GM21360 (cell line): ENCODE results near the gene ZBTB44.
"Not testable (repeated sequence)": the region's sequence is repeated elsewhere in the genome, so short reads cannot be mapped to it uniquely, and the experiment has no call there.

Experiments
- ATAC-seq: cut with Tn5 transposase; IDR thresholded peaks from one replicate; pipeline ENCODE4 v1.9.1; 2021; ENCODE audit warnings: mild to moderate bottlenecking, moderate library complexity; ENCODE audit not compliant: unreplicated experiment

The ZBTB44 gene

DNA sequence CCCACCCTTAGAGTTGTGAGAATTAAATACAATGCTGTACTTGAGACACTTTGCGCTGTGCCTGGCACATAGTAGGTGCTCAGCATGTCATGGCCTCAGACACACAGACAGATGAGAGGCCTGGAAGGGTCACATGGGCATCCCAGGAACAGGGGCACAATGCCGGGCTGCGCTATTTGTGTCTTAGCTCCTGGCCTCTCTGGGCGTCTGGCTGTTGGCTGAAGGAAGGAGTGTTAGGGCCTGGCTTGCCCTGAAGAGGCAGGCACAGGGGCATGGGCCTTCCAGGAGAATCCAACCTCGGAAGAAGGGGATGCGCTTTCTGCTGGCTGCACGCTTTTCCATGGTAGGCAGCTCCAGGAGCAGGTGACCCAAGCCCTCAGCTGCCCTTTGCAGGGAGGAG lies 113.7 kb downstream of the ZBTB44 start:
- no peak for ATAC-seq

DNA sequence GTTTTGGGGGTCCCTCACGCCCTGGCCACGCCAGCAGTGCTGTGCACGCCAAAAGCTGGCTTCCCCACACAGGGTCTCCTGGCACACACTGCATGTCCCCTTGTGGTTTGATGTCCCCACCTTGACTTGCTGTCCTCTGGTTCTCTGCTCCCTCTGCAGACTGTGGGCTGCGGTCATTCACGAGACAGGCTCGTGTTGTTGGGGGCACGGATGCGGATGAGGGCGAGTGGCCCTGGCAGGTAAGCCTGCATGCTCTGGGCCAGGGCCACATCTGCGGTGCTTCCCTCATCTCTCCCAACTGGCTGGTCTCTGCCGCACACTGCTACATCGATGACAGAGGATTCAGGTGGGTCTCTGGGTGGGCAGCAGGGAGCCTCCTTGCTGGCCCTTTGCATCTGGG lies 114.9 kb downstream of the ZBTB44 start:
- no peak for ATAC-seq

DNA sequence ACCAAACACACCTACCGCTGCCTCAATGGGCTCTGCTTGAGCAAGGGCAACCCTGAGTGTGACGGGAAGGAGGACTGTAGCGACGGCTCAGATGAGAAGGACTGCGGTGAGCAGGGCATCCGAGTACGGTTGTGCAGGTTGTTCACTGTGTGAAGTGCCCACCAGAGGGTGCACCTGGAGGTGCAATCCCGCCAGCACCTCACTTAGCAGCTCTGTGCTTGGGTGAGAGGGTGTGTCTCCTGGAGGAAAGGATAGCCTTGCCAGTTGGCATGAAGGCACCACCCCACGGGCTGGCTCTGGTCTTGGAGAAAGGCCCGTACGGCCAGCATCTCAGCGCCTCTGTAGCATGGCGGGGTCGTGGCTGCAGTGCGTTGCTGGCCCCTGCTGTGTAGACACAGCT lies 115.8 kb downstream of the ZBTB44 start:
- ATAC-seq, result no peak

DNA sequence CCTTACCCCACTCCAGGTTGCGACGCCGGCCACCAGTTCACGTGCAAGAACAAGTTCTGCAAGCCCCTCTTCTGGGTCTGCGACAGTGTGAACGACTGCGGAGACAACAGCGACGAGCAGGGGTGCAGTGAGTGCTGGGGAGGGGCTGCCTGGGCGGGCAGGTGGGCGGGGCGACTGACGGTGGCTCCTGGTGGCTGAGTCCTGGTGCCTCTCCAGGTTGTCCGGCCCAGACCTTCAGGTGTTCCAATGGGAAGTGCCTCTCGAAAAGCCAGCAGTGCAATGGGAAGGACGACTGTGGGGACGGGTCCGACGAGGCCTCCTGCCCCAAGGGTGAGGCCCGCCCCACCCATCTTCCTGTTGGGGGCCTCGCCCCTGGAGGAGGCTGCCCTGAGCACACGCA lies 116.4 kb downstream of the ZBTB44 start:
- ATAC-seq, result no peak

DNA sequence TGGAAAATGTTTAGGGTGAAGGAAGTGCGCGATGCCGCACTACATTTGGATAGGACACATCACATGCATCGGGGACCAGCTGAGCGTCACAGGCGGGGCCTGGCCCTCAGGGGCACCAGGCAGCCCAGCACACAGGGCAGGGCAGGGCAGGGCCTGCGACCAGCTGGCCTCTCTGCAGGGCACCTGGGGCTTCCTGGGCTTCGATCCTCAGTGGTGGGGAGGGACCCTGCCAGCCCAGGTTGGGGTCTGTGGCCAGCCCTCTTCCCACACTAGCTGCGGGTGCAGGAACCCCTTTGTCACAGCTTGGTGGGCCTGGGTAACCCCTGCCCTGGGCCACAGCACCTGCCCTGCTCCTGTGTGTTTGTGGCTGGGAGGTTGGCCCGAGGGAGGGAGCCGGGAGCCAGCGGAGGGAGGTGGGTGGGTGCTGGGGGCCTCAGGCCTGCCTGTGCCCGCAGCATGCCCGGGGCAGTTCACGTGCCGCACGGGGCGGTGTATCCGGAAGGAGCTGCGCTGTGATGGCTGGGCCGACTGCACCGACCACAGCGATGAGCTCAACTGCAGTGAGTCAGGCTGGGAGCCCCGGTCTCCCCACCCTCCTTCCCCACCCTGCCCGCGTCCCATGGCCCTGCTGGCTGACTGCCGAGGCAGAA lies 117.2 kb downstream of the ZBTB44 start:
- no peak for ATAC-seq

DNA sequence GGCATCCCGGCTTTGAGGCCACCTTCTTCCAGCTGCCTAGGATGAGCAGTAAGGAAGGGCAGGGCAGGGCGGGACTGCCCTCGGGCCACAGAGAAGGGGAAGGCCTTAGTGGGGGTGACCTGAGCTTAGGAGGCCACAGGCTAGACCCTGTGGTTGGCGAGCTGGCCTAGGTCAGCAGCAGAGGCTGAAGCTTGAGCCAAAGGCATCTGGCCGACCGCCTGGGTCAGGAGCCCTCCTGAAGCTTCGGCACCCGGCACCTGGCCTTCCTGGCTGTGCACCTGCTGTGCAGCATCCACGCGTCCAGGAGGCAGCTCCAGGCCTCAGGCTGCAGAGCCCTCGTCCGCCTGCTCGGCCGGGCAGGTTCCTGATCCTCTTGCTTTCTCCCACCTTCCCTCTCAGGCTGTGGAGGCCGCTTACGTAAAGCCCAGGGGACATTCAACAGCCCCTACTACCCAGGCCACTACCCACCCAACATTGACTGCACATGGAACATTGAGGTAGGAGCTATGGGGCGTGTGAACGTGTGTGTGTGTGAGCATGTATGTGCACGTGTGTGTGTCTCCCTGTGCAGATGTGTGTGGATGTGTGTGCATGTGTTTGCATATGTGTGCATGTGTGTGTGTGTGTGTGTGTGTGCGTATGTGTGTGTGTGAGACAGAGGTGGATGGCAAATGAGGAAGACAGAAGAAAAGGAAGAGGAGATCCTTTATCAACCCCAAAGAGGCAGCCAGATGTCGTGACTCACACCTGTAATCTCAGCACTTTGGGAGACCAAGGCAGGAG lies 120.3 kb downstream of the ZBTB44 start:
- no peak for ATAC-seq

DNA sequence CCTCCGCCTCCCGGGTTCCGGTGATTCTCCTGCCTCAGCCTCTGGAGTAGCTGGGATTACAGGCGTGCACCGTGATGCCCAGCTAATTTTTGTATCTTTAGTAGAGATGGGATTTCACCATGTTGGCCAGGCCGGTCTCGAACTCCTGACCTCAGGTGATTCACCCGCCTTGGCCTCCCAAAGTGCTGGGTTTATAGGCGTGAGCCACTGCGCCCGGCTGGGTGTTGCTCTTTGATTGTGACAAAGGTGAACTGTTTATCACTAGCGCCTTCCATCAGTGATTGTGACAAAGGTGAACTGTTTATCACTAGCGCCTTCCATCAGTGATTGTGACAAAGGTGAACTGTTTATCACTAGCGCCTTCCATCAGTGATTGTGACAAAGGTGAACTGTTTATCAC lies 121.2 kb downstream of the ZBTB44 start:
- ATAC-seq, result not testable (repeated sequence)

DNA sequence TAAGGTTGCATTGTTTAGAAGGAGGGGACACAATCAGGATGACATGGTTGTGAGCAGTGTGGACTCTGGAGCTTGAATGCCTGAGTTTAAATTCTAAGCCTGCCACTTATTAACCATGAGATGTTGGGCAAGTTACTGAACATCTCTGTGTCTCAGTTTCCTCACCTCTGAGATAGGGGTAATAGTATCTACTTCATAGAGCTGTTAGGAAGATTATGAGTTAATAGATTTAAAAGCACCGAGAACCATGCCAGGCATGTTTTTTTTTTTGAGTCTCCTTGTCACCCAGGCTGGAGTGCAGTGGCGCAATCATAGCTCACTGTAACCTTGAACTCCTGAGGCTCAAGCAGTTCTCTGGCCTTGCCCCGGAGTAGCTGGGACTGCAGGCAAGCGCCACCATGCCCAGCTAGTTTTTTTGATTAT lies 121.9 kb downstream of the ZBTB44 start:
- no peak for ATAC-seq

DNA sequence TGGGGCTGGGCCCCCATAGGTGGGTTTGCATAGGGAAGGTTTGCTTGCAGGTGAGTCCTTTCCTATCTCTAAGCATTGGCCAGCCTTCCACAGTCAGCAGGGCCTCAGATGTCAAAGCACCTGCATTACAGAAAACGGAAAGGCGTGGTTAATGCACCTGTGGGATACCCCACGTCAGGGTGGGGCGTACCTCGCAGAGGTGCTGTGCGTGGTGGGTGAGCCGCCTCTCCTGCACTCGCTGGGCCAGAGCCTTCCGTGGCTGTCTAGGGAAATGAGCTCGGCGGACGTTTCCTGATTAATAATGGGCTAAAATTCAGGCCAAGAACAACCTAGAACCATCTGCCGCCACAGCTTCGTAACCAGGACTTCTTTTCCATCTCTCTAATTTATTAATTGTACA lies 122.8 kb downstream of the ZBTB44 start:
- no peak for ATAC-seq

DNA sequence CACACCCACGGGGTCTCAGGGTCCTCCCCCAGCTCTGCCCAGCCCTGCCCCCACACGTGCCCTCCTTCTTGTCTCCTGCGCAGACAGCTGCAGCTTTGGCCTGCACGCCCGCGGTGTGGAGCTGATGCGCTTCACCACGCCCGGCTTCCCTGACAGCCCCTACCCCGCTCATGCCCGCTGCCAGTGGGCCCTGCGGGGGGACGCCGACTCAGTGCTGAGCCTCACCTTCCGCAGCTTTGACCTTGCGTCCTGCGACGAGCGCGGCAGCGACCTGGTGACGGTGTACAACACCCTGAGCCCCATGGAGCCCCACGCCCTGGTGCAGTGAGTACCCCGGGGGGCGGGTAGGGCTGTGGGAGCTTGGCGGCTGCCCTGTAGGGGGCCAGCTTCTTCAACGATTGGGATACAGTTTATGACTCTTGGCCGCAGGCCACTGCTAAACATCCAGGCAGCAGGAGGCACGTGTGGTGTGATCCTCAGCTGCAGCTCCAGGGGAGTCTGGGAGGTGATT lies 124.3 kb downstream of the ZBTB44 start:
- no peak for ATAC-seq

DNA sequence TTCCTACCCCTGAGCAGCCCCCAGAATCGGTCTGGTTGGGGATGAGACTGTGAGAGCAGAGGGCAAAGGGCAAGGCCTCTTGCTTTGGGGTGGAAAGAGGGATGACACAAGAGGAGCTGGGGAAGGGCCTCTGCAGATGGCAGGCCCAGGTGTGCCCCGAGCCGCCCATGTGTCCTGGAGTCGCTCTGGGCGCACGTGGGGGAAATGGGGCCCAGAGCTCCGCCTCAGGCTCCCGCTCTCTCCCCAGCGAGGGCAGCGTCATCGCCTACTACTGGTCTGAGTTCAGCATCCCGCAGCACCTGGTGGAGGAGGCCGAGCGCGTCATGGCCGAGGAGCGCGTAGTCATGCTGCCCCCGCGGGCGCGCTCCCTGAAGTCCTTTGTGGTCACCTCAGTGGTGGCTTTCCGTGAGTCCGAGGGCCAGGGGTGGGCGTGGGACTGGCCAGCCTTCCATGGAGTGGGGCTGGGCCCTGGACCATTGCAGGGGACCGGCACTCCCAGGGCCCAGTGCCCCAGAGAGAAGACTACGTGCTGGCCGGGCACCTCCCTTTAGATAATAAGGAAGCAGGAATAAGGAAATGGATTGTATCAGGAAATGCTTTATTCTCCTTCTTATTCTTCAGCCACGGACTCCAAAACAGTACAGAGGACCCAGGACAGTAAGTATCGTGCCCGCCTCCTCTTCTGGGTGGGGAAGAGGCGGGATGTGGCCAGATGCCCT lies 125.1 kb downstream of the ZBTB44 start:
- ATAC-seq, result no peak

DNA sequence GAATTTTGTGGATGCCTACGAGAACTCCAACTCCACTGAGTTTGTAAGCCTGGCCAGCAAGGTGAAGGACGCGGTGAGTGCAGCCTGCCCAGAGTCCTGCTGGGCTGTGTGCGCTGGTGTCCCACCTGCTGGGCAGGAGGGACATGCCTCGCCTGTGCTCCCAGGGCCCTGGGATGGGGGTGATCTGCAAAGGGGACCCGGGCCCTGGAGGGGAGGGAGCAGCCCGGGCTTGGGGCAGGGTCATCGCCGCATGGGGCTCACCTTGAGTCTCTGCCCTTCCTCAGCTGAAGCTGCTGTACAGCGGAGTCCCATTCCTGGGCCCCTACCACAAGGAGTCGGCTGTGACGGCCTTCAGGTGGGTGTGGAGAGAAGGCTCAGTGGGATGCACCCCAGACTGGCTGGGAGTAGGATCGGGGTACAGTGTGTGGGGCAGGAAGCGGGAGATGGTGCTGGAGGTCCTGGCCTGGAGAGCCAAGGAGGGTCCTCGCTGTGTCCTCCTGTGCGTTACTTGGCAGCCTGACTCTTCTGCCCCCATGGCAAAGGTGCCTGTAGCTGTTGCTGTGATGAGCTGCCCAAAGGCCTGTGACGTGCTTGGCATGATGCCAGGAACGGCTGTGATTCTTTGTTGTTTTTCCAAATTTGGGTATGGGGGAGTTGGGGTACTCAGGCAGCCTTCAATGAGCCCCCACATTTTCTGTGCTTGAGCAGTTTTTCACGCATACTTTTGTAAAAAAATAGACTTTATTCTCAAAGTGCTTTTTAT lies 126.0 kb downstream of the ZBTB44 start:
- ATAC-seq, result no peak

DNA sequence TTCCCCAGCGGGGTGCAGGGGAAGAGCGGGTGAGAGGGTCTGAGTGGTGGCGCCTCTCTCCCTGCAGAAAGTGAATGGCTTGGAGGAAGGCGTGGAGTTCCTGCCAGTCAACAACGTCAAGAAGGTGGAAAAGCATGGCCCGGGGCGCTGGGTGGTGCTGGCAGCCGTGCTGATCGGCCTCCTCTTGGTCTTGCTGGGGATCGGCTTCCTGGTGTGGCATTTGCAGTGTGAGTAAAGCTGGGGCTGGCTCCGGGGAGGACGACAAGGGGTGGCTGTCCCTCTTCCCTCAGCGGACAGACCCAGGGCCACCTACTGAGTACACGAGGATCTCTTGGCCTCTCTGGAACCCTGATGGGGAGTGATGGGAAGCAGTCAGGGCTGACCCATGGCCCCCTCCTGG lies 126.7 kb downstream of the ZBTB44 start:
- ATAC-seq, result no peak

DNA sequence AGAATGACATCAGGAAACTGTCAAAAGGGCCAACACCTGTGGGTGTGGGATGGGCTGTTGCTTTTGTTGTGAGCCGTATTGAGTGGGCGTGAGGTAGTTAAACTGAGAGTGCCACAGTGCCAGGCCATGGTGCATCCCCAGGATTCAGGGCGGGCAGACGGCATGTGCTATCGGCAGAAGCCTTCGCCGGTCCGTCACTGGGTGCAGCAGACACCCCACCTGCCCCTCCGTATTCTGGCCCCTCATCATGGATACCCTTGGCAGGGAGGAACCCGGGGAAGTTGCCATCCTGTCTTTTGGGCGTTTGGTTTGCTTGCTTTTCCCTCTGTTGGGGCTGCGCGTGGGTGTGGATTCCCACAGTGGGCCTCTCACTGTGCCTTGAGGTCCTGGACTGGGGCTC lies 127.6 kb downstream of the ZBTB44 start:
- ATAC-seq, result no peak

DNA sequence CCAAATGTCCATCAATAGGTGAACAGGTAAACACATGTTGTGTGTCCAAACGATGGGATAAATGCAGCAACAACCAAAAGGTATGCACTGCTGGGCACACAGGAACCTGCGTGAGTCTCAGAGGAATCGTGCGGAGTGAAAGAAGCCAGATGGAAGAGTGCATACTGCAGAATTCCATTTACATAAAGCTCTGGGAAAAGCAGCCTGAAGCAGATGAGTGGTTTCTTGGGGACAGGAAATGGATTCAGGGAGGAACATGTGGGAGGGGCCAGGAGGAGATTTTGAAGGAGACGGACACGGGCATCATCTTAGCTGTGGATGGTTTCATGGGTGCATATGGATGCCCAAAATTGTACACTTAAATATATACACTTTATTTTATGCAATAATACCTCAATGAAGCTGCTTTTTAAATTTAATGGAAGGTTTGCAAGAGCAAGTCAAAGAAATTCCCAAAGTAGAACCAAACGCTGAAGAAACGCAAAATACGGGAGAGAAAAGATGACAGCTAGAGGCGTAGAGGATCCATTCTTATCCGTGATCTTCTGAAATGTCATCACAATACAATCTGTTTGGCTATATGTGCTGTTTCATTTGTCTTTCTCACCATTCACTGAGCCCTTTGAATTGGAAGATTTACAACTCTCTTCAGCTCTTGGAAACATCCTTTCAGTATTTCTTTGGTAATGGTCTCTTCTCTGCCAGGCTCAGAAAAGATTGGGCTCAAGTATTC lies 130.7 kb downstream of the ZBTB44 start:
- no peak for ATAC-seq

DNA sequence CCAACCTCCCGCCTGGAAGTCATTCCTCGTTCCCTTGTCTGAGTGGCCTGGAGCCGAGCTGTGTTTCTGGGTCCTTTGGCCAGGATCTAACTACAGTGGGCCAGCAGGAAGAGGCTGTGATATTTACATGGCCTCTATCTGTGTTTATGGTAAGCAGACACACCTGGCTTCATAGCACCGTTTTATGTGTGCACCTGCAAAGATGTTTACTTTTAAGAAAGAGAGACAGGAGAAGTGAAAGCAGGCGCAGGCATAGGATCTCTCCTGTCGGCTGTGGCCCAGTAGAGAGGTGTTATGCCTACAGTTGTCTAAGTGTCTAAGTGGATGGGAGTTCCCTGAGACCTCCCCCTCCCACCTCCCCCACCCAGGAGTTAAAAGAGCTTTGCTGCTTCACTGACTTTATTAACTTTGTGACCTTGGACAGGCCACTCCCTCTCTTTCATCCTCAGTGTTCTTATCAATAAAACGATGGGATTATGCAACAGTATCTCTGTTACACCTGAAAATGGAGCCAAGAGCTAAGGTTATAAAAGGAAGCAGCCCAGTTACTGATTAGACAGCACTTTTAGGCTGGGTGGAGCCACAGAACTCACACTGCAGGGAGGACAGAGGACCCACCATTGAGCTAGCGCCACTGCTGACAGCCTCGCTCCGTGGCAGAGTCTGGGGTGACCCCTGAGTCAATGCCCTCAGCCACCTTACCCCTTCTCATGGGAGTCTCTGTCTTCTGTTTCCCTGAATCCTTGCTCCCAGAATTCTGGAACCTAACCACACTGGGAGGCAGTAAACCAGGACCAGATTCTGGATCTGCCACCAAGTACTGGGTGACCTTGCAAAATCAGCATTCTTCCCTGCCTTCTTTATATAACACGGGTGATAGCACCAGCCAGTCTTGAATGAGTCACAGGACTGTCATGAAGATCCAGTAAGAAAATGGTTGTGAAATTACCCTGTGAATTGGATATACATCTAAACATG lies 133.1 kb downstream of the ZBTB44 start:
- no peak for ATAC-seq

DNA sequence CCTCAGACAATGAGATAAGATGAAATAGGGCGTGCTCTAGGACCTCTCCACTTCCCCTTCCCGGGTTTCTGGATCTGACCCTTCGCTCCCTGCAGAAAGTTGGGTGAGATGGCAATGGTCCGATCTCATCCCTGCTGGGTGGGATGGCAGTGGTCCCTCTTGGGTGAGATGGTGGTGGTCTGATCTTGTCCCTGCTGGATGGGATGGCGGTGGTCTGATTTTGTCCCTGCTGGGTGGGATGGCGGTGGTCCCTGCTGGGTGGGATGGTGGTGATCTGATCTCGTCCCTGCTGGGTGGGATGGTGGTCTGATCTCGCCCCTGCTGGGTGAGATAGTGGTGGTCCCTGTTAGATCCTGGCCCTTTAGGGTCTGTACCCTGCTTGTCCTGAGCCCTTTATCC lies 133.8 kb downstream of the ZBTB44 start:
- no peak for ATAC-seq

DNA sequence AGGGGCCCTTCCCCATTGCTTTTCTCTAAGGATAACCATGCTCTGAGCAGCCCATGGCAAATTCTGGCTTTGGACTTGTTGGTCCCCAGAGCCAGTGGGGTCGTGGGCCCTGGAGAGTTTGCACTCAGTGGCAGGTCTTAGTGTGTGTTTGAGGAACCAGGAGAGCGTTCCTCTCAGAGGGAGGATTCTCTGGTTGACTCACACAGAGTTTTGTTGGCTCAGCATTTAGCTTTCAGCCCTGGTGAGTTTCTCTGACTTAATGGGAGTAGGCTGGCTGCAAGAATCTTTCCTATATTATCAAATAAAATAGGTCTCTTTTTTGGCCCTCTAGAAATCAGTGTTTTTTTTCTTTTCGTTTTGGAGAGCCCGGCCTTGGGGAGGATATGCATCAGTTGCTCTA lies 134.2 kb downstream of the ZBTB44 start:
- no peak for ATAC-seq
